Ascending aorta (tissue), 2 donors: Measurements from ENCODE around the gene ARL16. TPM values are rescaled to one million over a fixed set of nuclear protein-coding genes. Genes with fewer than 3 reads are reported as not detected.

ENCODE experiments used
- DNase-seq, 2 donors: peaks; one replicate each; pipeline ENCODE4 v3.0.0-alpha.2; 2019; ENCODE audit warnings: low spot score in 2 of 2
- H3K27ac ChIP-seq, 2 donors: fragments of 200-600 bp; sonication (generic); one replicate each; pipeline ENCODE4 v1.5.1; 2016 to 2017; ENCODE audit warnings: mild to moderate bottlenecking in 1 of 2
- H3K27me3 ChIP-seq: fragments of 200-600 bp; sonication (generic); one replicate; pipeline ENCODE4 v1.5.1; 2017
- H3K36me3 ChIP-seq, 2 donors: fragments of 200-600 bp; sonication (generic); one replicate each; pipeline ENCODE4 v1.5.1; 2016
- H3K4me1 ChIP-seq, 2 donors: fragments of 200-600 bp; sonication (generic); one replicate each; pipeline ENCODE4 v1.5.1; 2016 to 2017; ENCODE audit warnings: mild to moderate bottlenecking in 1 of 2
- H3K4me3 ChIP-seq, 2 donors: fragments of 200-600 bp; sonication (generic); one replicate each; pipeline ENCODE4 v1.5.1; 2016 to 2017; ENCODE audit warnings: mild to moderate bottlenecking in 1 of 2
- H3K9me3 ChIP-seq, 2 donors: fragments of 200-600 bp; sonication (generic); one replicate each; pipeline ENCODE4 v1.5.1; 2016
- intact Hi-C: fragments of 100-400 bp; cut with DNase I; formaldehyde crosslinking; loops from one replicate; pipeline ENCODE4 v1.15.1; 2023
- total RNA-seq: library from RNA; depleted of rRNA; stranded (reverse); fragments of >200 nt; gene quantifications from one replicate; pipeline ENCODE4 v1.1.0, GENCODE V29; 2016
- TF ChIP-seq, protein P1 (sequence below), 3 experiments: fragments of 200-600 bp in 2 of 3; fragments of 450-650 bp in 1 of 3; sonication (generic) in 2 of 3; IDR thresholded peaks; one replicate each; pipeline ENCODE4 v1.5.1; 2016 to 2019; ENCODE audit warnings: antibody characterized with exemption in 3 of 3, mild to moderate bottlenecking in 1 of 3, moderate library complexity in 1 of 3

The ARL16 gene
- total RNA-seq, 1 donor from 2014 or later = 21.0 TPM

DNA sequence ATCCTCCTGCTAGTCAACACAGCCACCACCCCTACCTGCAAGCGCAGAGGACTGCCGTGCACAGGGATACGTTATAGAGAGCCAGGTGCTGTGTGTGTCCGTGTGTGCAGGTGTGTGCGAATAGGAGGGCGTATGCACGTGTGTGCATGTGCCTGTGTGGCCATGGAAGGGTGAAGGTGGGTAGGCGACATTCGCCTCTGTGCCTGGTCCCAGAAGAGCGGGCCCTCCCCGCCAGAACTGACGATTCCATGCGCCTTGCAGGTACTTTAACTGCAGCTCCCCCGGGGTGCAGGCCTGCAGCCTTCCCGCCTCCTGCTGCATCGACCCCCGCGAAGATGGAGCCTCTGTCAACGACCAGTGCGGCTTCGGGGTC lies 36.0 kb downstream of the ARL16 start:
- Histone ChIP-seq H3K27ac (no peak overlapping the region), H3K4me3 (no peak overlapping the region), H3K4me1 (no peaks in the 10 kb centered on the region), H3K27me3 (no peaks in the 10 kb centered on the region), H3K9me3 (peaks cover 0 to 4% of the 10 kb centered on the region in 2 donors), H3K36me3 (no peaks in the 10 kb centered on the region)
- intact Hi-C loops = no loop called here
- no peak for DNase-seq
- TF ChIP-seq, protein P1, sequence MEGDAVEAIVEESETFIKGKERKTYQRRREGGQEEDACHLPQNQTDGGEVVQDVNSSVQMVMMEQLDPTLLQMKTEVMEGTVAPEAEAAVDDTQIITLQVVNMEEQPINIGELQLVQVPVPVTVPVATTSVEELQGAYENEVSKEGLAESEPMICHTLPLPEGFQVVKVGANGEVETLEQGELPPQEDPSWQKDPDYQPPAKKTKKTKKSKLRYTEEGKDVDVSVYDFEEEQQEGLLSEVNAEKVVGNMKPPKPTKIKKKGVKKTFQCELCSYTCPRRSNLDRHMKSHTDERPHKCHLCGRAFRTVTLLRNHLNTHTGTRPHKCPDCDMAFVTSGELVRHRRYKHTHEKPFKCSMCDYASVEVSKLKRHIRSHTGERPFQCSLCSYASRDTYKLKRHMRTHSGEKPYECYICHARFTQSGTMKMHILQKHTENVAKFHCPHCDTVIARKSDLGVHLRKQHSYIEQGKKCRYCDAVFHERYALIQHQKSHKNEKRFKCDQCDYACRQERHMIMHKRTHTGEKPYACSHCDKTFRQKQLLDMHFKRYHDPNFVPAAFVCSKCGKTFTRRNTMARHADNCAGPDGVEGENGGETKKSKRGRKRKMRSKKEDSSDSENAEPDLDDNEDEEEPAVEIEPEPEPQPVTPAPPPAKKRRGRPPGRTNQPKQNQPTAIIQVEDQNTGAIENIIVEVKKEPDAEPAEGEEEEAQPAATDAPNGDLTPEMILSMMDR (IDR thresholded peaks at IDR 0.05) = no peak

DNA sequence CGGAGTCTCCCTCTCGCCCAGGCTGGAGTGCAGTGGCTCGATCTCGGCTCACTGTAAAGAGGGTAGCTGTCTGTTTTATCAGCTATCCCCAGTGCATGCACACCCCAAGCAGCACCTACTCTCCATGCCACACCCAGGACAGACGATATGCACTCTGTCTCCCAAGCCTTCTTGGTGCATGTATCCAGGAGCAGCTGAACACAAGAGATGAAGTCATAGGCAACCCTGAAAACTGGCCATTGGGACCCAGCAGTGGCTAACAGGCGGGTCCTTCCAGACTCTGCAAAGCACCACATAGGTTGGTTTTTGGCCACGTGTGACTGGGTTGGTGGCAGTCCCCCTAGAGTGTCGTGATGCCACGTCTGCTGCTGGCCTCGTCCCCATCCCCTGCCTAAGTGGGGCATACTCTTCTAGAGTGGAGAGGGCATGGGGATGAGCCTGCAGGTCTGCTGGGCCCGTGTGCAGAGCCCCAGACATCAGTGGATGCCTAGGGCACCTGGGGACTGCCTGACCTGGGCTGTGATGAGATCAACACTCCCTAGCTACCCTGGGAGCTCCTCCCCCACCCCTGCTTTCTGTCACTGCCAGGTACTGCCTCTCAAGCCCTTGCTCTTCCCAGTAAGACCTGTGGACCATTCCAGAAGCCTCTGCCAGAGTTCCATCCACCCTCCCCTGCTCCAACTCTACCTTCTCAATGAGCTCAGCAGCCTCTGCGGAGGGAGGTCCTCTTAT lies 36.6 kb downstream of the ARL16 start:
- TF ChIP-seq, protein P1 (IDR thresholded peaks at IDR 0.05) = no peak
- no peak for DNase-seq
- Histone ChIP-seq H3K9me3 (peaks cover 0 to 4% of the 10 kb centered on the region in 2 donors), H3K27ac (no peak overlapping the region), H3K4me1 (no peaks in the 10 kb centered on the region), H3K27me3 (no peaks in the 10 kb centered on the region), H3K36me3 (no peaks in the 10 kb centered on the region), H3K4me3 (no peak overlapping the region)
- intact Hi-C loops = no loop called here

DNA sequence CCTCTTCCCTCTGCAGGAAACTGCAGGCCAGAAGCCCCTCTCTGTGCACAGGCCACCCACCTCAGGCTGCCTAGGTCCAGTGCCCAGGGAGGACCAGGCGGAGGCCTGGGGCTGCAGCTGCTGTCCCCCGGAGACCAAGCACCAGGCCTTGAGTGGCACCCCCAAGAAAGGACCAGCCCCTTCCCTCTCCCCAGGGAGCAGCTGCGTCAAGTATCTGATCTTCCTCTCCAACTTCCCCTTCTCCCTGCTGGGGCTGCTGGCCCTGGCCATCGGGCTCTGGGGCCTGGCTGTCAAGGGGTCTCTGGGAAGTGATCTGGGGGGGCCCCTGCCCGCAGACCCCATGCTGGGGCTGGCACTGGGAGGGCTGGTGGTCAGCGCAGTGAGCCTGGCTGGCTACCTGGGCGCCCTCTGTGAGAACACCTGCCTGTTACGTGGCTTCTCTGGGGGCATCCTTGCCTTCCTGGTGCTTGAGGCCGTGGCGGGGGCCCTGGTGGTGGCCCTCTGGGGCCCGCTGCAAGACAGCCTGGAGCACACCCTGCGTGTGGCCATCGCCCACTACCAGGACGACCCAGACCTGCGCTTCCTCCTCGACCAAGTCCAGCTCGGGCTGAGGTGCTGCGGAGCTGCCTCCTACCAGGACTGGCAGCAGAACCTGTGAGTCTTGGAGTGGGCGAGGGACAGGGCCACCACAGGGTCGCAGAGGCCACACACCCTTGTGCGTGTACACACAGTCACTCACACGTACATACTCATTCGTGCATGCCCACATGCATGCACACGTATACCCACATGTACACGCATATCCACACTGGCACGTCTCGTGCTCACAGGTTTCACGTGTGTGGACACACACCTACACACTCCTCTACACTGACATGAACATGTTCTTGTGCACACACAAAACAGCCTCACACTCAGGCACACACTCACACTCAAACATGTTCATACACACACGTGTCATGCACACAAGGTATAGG lies 38.3 kb downstream of the ARL16 start:
- intact Hi-C loops = no loop called here
- TF ChIP-seq, protein P1 (IDR thresholded peaks at IDR 0.05) = no peak
- H3K4me3 ChIP-seq = no peak overlapping the region
- H3K27me3 ChIP-seq = no peaks in the 10 kb centered on the region
- no peaks in the 10 kb centered on the region for H3K36me3 ChIP-seq
- H3K27ac ChIP-seq = no peak overlapping the region
- H3K9me3 ChIP-seq = peaks cover 0 to 4% of the 10 kb centered on the region in 2 donors
- DNase-seq = no peak
- no peaks in the 10 kb centered on the region for H3K4me1 ChIP-seq

DNA sequence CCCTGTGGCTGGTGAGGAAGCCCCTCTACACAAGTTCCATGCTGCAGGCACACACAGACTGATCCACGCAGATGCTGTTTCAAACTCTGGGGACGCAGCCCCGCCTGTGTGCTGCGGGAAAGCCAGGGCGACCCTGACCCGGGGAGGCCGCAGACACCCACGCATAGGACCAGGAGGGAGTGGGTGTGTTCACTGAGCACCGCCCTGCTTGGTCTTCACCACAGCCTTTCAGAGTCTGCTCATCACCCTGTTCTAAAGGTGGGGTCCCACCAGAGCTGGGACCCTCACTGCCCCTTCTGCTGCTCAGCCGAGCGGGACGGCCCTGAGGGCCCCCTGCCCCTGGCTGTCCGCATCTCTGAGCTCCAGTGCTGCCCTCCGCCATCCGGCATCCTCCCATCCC lies 39.1 kb downstream of the ARL16 start:
- TF ChIP-seq, protein P1 (IDR thresholded peaks at IDR 0.05) = no peak
- DNase-seq = no peak
- no peak overlapping the region for H3K4me3 ChIP-seq
- no peaks in the 10 kb centered on the region for H3K27me3 ChIP-seq
- no peaks in the 10 kb centered on the region for H3K4me1 ChIP-seq
- peaks cover 0 to 4% of the 10 kb centered on the region in 2 donors for H3K9me3 ChIP-seq
- intact Hi-C loops = no loop called here
- no peak overlapping the region for H3K27ac ChIP-seq
- H3K36me3 ChIP-seq = no peaks in the 10 kb centered on the region

DNA sequence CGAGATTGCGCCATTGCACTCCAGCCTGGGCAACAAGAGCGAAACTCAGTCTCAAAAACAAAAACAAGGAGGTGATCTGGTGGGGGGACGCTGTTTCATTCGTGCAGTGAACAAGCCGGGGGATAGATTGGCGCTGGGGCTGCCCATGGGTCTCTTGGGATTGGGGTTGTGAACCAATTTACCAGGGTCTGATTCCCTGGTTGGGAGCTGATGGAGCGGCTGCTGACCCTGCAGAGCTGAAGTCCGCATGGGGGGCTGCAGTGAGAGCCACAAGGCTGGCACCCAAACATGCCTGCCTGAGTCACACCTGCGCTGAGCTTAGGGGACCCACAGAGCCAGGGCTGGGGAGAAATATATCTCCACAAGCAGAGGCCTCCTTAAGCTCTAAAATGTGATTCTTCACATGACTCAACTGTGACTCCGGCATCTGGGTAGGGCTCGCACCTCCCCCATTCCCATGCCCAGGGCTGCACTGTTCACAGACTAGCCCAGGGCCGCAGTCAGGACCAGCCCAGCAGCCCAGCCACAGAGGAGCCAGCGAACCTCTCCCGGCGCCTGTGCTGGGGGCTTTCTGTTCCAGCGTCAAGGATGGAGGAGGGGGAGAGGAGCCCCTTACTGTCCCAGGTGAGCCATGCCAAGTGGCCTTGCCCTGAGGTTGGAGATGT lies 41.6 kb downstream of the ARL16 start:
- intact Hi-C loops = no loop called here
- TF ChIP-seq, protein P1 (IDR thresholded peaks at IDR 0.05) = no peak
- no peaks in the 10 kb centered on the region for H3K9me3 ChIP-seq
- no peak for DNase-seq
- no peaks in the 10 kb centered on the region for H3K4me1 ChIP-seq
- H3K36me3 ChIP-seq = no peaks in the 10 kb centered on the region
- H3K4me3 ChIP-seq = no peak overlapping the region
- no peak overlapping the region for H3K27ac ChIP-seq
- H3K27me3 ChIP-seq = no peaks in the 10 kb centered on the region
